Ovary (tissue), 9 donors: Measurements from ENCODE around the gene TMC2. TPM values are rescaled to one million over a fixed set of nuclear protein-coding genes. Genes with fewer than 3 reads are reported as not detected.

Source experiments
- DNase-seq, 5 donors: peaks; one replicate each; pipeline ENCODE4 v3.0.0-alpha.2; 2019 to 2020
- H3K27ac ChIP-seq, 2 donors: fragments of 200-600 bp; one replicate each; pipeline versions ENCODE4 v1.5.1 to v1.8.0; 2019 to 2022
- H3K27me3 ChIP-seq: fragments of 200-600 bp; one replicate; pipeline ENCODE4 v1.8.0; 2022
- H3K36me3 ChIP-seq: fragments of 200-600 bp; sonication (generic); one replicate; pipeline ENCODE4 v1.5.1; 2019
- H3K4me1 ChIP-seq: one replicate; pipeline ENCODE4 v1.8.1; 2013; ENCODE audit warnings: mild to moderate bottlenecking, moderate library complexity; ENCODE audit not compliant: insufficient read depth
- H3K4me3 ChIP-seq: fragments of 200-600 bp; sonication (generic); one replicate; pipeline ENCODE4 v1.5.1; 2017
- H3K9me3 ChIP-seq, 2 donors: fragments of 200-600 bp in 1 of 2; sonication (generic) in 1 of 2; one replicate each; pipeline versions ENCODE4 v1.5.1 to v1.8.1; 2013 to 2019; ENCODE audit warnings: mild to moderate bottlenecking in 1 of 2, moderate library complexity in 1 of 2
- EP300 ChIP-seq: sonication (generic); formaldehyde crosslinking; IDR thresholded peaks from one replicate; pipeline ENCODE4 v1.6.1; 2017; ENCODE audit warnings: antibody characterized with exemption
- POLR2A ChIP-seq: fragments of 450-650 bp; IDR thresholded peaks from one replicate; pipeline ENCODE4 v1.6.1; 2017; ENCODE audit warnings: antibody characterized with exemption, mild to moderate bottlenecking, moderate library complexity
- WGBS, 3 donors: extraction: QIAGEN DNeasy Blood & Tissue Kit in 1 of 3; methylation state at CpG; one replicate each; pipeline versions ENCODE4 v1.1.5 to v1.1.7; 2013 to 2017; 5-methylcytosine and 5-hydroxymethylcytosine counted together
- intact Hi-C, 4 donors: fragments of 100-400 bp; cut with DNase I; formaldehyde crosslinking; loops; one replicate each; pipeline versions ENCODE4 v1.11.0 to v1.15.1; 2022 to 2023
- polyA plus RNA-seq, 2 donors: library from polyadenylated mRNA; stranded (reverse); fragments of 200-250 nt in 1 of 2; fragments of 350-450 nt in 1 of 2; fragmentation: Illumina TruSeq in 1 of 2; extraction: RNeasy Lipid Tissue Mini Kit (QIAGEN cat#74804) in 1 of 2; gene quantifications; one replicate each; pipeline ENCODE4 v1.2.3, GENCODE V29; 2013 to 2014
- total RNA-seq, 7 donors: library from RNA; depleted of rRNA in 2 of 7; stranded (reverse); fragments of >200 nt in 2 of 7; fragmentation: NEBNext Ultra II Directional in 3 of 7; extraction: Animal tissue kit (Norgen Biotek cat#: 25700) in 3 of 7; gene quantifications; one replicate each; pipeline versions ENCODE4 v1.1.0 to v1.2.4, GENCODE V29; 2016 to 2023
- TF ChIP-seq, protein P1 (sequence below), 3 donors: fragments of 450-650 bp in 2 of 3; fragments of 200-600 bp in 1 of 3; IDR thresholded peaks; one replicate each; pipeline versions ENCODE4 v1.5.1 to v1.8.0; 2016 to 2022; ENCODE audit warnings: antibody characterized with exemption in 3 of 3, mild to moderate bottlenecking in 1 of 3
- donor health status: DM: no; HTN: no; CAD: no; lungs with moderate emphysema.
- donor health status: DM: no; HTN: no; CAD: no.
- donor health status: Bipolar disorder and iron deficiency.
- donor health status: DM: yes; HTN: yes; CAD: no.
- donor health status: DM: no; HTN: no; CAD: no.
- donor health status: DM: yes; HTN: yes; CAD: no.

TMC2 gene
- total and polyA plus RNA-seq, 9 donors, result 0.07 to 0.38 (median 0.07) TPM; not detected in 4

DNA sequence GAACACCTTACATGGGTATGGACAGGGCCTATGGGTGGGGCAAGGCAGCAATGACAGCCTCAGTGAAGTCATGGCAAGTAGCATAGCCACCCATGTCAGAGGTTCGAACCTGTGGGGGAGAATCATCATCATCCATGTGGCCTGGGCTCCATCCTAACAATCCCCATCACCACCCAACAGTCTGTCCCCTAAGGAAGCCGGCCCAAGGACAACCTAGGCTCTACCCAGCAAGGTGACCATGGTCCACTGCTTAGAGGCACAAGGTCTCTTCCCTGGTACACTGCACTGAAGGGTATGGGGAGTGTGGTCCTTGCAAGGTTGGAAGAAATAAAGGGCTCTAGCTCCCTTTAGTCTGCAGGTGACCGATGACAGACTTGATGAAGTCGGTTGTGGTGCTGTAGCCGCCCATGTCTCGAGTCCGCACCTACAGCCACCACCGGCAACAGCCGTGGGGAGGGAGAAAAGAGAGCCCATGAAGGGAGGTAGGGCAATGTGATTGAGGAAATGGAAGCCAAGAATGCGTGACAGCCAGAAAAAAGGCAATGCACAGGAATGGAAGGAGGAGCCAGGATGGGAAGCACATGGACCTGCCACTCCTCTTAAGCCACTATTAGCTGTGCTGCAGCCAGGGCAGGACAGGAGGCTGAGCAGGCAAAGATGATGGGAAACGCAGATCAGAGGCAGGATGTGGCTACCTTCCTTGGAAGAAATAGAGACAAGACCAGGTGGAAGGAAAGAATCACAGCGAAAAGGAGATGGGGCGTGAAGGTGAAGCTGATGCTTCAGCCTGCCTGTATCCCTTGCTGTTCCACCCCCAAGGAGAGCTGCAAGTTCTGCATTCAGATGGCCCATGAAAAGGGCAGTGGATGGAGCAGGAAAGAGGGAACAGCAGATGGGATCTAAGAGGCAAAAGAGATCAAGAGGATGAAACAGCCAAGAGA lies 122.3 kb downstream of the TMC2 start:
- no peak for DNase-seq
- H3K27me3 ChIP-seq, result no peaks in the 10 kb centered on the region
- WGBS, 3 donors, result 62 to 73% (median 67%) methylated on average over 13 of the region's 13 CpGs
- intact Hi-C loops, result loop anchor here in 2 of 4 donors (10.0 kb wide), 1 partner anchor 134 kb away; no protein-coding TSS in a partner anchor
- H3K4me1 ChIP-seq, result peaks cover 5% of the 10 kb centered on the region
- TF ChIP-seq, protein P1, sequence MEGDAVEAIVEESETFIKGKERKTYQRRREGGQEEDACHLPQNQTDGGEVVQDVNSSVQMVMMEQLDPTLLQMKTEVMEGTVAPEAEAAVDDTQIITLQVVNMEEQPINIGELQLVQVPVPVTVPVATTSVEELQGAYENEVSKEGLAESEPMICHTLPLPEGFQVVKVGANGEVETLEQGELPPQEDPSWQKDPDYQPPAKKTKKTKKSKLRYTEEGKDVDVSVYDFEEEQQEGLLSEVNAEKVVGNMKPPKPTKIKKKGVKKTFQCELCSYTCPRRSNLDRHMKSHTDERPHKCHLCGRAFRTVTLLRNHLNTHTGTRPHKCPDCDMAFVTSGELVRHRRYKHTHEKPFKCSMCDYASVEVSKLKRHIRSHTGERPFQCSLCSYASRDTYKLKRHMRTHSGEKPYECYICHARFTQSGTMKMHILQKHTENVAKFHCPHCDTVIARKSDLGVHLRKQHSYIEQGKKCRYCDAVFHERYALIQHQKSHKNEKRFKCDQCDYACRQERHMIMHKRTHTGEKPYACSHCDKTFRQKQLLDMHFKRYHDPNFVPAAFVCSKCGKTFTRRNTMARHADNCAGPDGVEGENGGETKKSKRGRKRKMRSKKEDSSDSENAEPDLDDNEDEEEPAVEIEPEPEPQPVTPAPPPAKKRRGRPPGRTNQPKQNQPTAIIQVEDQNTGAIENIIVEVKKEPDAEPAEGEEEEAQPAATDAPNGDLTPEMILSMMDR (IDR thresholded peaks at IDR 0.05), result no peak
- TF ChIP-seq EP300 (no peak), POLR2A (no peak)
- H3K27ac ChIP-seq, result no peak overlapping the region
- H3K4me3 ChIP-seq, result no peak overlapping the region
- no peaks in the 10 kb centered on the region for H3K9me3 ChIP-seq
- no peaks in the 10 kb centered on the region for H3K36me3 ChIP-seq

DNA sequence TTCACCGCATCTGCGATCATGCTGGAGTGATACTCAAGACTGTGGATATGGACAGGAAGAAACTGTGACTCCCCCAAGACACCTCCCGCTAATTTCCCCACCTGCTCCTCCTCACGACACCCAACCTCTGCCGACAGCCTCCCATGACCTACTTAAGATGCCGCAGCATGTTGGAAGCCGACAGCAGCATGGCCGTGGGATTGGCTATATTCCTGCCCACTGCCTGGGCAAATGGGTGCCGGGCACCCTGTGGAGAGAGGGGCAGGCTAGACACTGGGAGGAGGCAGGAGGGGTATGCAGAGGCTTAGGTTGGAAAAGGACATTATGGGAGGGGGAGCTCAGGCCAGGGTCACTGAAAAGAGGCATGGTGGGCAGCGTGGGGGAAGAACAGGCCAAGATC lies 123.2 kb downstream of the TMC2 start:
- intact Hi-C loops, result loop anchor here in 2 of 4 donors (10.0 kb wide), 1 partner anchor 135 kb away; no protein-coding TSS in a partner anchor
- H3K9me3 ChIP-seq, result no peaks in the 10 kb centered on the region
- H3K27ac ChIP-seq, result no peak overlapping the region
- H3K36me3 ChIP-seq, result no peaks in the 10 kb centered on the region
- TF ChIP-seq POLR2A, result no peak
- TF ChIP-seq, protein P1 (IDR thresholded peaks at IDR 0.05), result no peak
- TF ChIP-seq EP300, result no peak
- no peak for DNase-seq
- H3K4me1 ChIP-seq, result peaks cover 5% of the 10 kb centered on the region
- no peak overlapping the region for H3K4me3 ChIP-seq
- 76 to 88% (median 81%) methylated on average over 10 of the region's 10 CpGs for WGBS, 3 donors
- no peaks in the 10 kb centered on the region for H3K27me3 ChIP-seq

DNA sequence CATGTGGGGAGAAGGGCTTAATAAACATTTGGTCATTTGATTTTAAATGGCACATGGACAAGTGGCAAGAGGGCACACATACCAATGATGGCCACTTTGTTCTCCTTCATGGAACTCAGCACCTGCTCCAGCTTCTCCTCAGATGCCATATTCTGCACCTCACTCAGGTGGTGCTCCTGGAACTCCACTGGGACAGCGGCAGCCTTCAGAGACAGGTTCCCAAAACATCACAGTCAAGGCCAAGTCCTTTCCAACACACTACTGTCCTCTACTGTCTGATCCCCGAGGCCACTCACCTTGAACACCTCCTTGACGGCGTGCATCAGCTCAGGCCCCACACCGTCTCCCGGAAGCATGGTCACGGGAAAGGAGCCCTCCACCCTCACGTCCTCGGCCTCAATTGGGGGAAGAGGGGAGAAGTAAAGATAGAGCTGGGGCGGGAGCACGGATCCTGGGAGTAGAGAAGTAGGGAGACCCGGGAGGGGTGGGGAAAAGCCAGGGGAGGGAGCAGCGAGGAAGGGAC lies 127.1 kb downstream of the TMC2 start:
- H3K4me1 ChIP-seq, result peaks cover 5% of the 10 kb centered on the region
- no peaks in the 10 kb centered on the region for H3K27me3 ChIP-seq
- intact Hi-C loops, result no loop called here
- no peak for TF ChIP-seq EP300
- no peak for TF ChIP-seq POLR2A
- TF ChIP-seq, protein P1 (IDR thresholded peaks at IDR 0.05), result no peak
- no peak for DNase-seq
- no peaks in the 10 kb centered on the region for H3K36me3 ChIP-seq
- H3K9me3 ChIP-seq, result no peaks in the 10 kb centered on the region
- H3K4me3 ChIP-seq, result peak overlapping the region; percentile 70
- WGBS, 3 donors, result 4 to 6% (median 4%) methylated on average over 13 of the region's 13 CpGs
- peak overlapping the region; percentile 56 to 91 for H3K27ac ChIP-seq

DNA sequence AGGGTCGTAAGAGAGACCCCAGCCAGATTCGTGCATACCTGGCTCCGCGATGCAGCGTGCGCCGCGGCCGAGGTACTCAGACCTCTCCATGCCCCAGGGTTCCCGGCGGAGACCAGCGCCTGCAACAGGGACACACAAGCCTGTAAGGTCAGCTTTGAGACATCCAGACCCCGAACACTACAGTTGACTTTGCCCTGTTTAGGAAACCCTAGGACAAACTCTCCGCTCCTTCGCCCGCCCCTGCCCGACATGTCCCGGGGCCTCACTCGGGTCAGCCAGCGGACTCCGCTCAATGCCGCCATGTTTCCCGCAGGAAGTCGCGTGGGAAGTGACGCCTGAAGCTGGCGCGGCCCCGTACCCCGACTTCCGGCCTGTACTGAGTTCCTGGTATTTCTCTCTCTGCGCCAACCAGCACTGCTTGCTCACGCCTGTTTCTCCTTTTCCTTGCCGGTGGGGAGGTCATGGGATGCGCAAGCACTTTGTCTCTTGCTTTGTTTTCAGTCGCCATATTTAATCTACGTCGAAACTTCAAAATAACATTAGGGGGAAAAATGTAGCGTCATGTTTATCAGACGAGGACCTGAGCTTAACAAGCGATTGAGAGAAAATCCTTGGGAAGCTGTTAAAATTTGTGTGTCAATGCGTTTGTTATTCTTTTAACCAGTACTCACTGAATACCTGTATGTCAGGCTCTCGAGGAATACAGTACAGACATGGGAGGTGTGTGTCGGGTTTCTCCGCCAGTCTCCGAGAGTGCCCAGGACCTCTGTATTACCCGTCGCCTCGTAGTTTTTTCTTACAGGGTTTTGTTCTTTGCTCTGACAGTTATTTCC lies 127.7 kb downstream of the TMC2 start, which contains the start of gene IDH3B:
Gene IDH3B (minus strand): TSS at position 330 of the 833 bp plus-strand sequence. CDS start 28 bp downstream, at position 302.
- WGBS, 3 donors, result 6 to 9% (median 8%) methylated on average over 43 to 49 of the region's 49 CpGs
- DNase-seq, result peak; percentile 89 to 95 (median 93)
- Histone ChIP-seq H3K36me3 (no peaks in the 10 kb centered on the region), H3K4me1 (peaks cover 5% of the 10 kb centered on the region), H3K27ac (peak within 1 kb of the TSS; percentile 56 to 91), H3K9me3 (no peaks in the 10 kb centered on the region), H3K27me3 (no peaks in the 10 kb centered on the region), H3K4me3 (peak within 1 kb of the TSS; percentile 70)
- TF ChIP-seq, protein P1 (IDR thresholded peaks at IDR 0.05), result no peak
- TF ChIP-seq EP300 (peak; percentile 49), POLR2A (peak; percentile 92)
- intact Hi-C loops, result no loop called here
